Fibroblast of gingiva (primary cell): Measurements from ENCODE around the gene POC1B.

Source experiments
- DNase-seq: peaks from one replicate; pipeline ENCODE4 v3.0.0-alpha.2; 2011; ENCODE audit warnings: low read depth

Gene POC1B

GRCh38 chr12:89497005-89497404 lies 28.8 kb downstream of the POC1B start:
- DNase-seq: no peak

- DNase-seq: no peak
These were observed 31.2 kb downstream of the POC1B start for GRCh38 chr12:89494411-89495231.

- no peak for DNase-seq
These were observed 32.1 kb downstream of the POC1B start for GRCh38 chr12:89493670-89494302.

GRCh38 chr12:89492883-89493282 lies 33.0 kb downstream of the POC1B start:
- DNase-seq: no peak

GRCh38 chr12:89490922-89491321 lies 34.9 kb downstream of the POC1B start:
- DNase-seq: no peak

GRCh38 chr12:89486264-89486663 lies 39.6 kb downstream of the POC1B start:
- no peak for DNase-seq

- no peak for DNase-seq
These were observed 41.4 kb downstream of the POC1B start for GRCh38 chr12:89484470-89484869.

GRCh38 chr12:89481213-89481914 lies 44.5 kb downstream of the POC1B start:
- no peak for DNase-seq

- no peak for DNase-seq
These were observed 45.9 kb downstream of the POC1B start for GRCh38 chr12:89479982-89480381.

GRCh38 chr12:89477633-89478279 lies 48.1 kb downstream of the POC1B start:
- no peak for DNase-seq

GRCh38 chr12:89476904-89477595 lies 48.8 kb downstream of the POC1B start:
- DNase-seq: no peak

GRCh38 chr12:89476232-89476631 lies 49.6 kb downstream of the POC1B start:
- no peak for DNase-seq

- DNase-seq: no peak
These were observed 50.5 kb downstream of the POC1B start for GRCh38 chr12:89475203-89475990.

- no peak for DNase-seq
These were observed 51.2 kb downstream of the POC1B start for GRCh38 chr12:89474615-89475014.

GRCh38 chr12:89472508-89472907 lies 53.3 kb downstream of the POC1B start:
- DNase-seq: peak; percentile 29

- peak; percentile 40 for DNase-seq
These were observed 54.9 kb downstream of the POC1B start for GRCh38 chr12:89470741-89471509.

- peak; percentile 12 for DNase-seq
These were observed 56.5 kb downstream of the POC1B start for GRCh38 chr12:89469361-89469760.

- DNase-seq: no peak
These were observed 57.1 kb downstream of the POC1B start for GRCh38 chr12:89468648-89469326.

- no peak for DNase-seq
These were observed 57.8 kb downstream of the POC1B start for GRCh38 chr12:89468017-89468416.
